ENCODE results near the gene RTP5.
"Not testable (repeated sequence)": the region's sequence is repeated elsewhere in the genome, so short reads cannot be mapped to it uniquely, and the experiment has no call there.

RTP5 gene

GRCh38 chr2:241901500-241902351 is 32.2 kb downstream of the RTP5 start:
- DNase-seq (ENCODE audit: low read depth in 4 of 4, low spot score in 1 of 4), result no peak

DNA sequence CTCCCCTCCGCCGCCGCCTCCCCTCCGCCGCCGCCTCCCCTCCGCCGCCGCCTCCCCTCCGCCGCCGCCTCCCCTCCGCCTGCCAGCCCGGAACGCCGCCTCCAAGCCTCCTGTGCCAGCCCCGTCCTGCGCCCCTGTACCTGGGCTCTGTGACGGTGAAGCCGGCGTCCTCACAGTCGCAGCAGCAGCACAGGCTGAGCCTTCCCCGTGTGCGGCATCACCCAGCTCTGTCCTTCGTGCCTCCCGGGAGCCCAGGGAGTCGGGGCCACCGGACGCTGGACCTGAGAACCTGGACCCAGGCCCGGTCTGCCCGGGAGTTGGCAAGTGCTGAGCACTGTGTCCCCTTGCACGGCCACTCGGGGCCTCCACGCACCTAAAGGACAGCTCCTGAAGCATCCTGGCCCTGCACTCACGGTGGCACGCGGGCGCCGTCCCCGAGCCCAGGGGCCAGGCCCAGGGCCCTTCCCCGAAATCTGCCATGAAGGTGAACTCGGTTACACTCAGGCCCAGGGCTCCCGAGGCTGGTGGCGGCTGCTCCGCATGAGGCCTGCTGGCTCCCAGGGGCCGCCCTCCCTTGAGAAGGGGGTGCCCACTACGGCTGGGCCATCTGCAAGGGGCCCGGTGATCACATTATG is 32.9 kb downstream of the RTP5 start:
- no peak for DNase-seq (ENCODE audit: low read depth in 4 of 4, low spot score in 1 of 4)

GRCh38 chr2:241903121-241904010 is 33.8 kb downstream of the RTP5 start:
- DNase-seq (ENCODE audit: low read depth in 4 of 4, low spot score in 1 of 4), result no peak

DNA sequence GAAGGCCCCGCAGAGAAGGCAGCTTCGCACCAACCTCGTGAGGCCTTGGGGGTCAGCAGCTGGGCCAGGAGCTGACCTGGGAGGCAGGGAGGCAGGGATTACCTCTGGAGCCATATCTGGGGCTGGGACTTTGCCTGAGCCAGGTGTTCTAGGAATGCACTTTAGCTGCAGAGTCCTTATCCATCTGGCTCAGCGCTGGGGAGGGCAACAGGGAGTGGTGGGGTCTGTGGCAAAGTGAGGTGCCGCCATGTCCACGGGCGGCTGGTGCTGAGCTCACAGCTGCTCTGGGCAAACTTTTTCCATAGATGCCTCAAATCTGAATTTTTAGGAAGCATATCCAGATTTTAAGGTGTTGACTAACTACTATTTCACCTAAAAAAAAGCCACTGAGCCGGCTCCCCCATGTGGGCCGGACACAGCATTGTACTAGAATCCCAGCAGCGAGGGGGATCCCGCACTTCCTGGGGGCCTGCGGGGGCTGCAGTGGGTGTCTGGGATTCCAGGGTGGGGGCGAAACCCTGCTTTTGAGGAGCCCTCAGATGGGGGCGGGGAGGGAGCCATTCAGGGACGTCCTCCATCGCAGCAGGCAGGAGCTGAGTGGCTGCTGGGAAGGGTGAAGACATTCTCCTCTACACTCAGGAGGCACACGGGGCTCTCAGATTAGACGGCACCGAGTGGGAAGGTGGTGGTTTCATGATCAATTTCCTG is 34.6 kb downstream of the RTP5 start:
- DNase-seq (ENCODE audit: low read depth in 4 of 4, low spot score in 1 of 4), result no peak

- DNase-seq (ENCODE audit: low read depth in 4 of 4, low spot score in 1 of 4), result no peak
Measured at GRCh38 chr2:241904791-241905710, 35.5 kb downstream of the RTP5 start.

DNA sequence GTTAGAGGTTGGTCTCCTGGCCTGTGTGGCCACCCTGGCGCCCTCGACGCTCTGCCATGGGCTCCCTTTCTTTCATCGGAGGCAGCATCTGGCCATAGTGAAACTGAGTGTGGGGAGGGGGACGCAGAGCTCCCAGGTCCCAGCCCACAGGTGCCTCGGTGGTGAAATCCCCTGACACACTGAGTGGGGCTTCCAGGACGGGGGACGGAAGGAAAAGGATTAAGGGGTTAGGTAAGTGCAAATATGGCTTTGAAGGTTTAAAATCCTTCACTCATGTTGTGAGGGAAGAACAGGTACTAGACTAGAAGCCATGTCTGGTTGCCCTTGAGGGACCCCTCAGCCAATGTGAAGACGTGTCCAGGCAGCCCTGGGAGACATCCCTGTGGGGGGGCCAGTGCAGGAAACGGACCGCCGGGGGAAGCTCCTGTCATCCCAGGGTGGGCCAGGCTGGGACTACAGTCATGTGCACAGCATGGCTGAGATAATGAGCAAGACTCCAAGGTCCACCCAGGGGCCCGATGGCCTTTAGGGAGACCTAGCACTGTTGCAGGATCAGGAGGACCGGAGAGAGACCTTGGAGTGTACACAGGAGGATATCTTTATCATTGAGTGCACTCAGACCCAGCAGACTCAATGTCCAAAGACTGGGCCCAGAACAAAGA is 36.3 kb downstream of the RTP5 start:
- DNase-seq (ENCODE audit: low read depth in 4 of 4, low spot score in 1 of 4), result no peak

DNA sequence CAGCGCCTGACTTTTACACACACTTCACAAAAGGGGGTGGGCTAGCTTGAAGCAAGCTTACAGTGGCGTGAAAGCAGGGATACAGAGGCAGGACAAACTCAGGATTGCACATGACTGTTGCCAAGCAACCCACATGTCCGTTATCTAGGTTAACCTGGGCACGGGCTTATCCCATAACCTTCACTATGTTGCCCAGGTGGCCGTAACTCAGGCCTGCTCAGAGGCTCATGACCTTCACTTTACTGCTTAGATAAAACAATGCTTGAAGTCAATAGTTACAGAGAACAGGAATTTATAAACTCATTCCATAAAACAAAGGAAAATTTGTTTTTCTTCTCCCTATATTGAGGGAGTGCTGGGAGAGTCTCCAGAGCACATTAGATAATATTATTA is 36.8 kb downstream of the RTP5 start:
- not testable (repeated sequence) for DNase-seq (ENCODE audit: low read depth in 4 of 4, low spot score in 1 of 4)

DNA sequence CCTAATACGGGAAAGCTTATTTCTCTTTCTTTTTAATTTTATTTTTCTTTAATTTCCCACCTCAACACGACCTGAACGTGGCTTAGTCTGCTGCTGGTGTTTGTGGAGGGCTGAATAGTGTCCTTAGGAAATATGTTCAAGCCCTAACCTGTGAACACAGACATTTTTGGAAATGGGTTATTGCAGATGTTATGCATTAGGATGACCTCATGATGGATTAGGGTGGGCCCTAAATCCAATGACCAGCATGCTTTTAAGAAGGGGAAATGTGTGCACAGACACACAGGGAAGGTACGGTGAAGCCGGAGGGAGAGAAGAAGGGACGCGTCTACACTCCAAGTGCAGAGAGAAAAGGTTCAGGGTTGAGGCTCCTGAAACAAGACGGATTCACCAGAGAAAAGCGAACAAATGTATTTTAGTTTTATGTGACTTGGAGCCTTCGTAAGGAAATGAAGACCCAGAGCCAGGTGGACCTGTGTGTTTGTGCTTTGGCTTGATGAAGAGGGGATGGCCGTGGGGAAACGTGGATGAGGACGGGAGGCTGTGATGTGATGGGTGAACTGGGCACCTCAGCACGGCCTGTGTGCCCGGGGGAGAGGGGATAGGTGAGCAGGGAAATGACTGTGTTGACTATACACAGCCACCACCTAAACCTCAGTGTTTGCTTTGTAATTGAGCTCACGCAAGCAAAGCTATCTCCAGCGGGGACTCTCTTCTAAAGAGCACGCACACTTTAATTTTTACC is 37.5 kb downstream of the RTP5 start:
- DNase-seq (ENCODE audit: low read depth in 4 of 4, low spot score in 1 of 4), result no peak

- DNase-seq (ENCODE audit: low read depth in 4 of 4, low spot score in 1 of 4), result not testable (repeated sequence)
Measured at GRCh38 chr2:241907831-241908230, 38.3 kb downstream of the RTP5 start.

DNA sequence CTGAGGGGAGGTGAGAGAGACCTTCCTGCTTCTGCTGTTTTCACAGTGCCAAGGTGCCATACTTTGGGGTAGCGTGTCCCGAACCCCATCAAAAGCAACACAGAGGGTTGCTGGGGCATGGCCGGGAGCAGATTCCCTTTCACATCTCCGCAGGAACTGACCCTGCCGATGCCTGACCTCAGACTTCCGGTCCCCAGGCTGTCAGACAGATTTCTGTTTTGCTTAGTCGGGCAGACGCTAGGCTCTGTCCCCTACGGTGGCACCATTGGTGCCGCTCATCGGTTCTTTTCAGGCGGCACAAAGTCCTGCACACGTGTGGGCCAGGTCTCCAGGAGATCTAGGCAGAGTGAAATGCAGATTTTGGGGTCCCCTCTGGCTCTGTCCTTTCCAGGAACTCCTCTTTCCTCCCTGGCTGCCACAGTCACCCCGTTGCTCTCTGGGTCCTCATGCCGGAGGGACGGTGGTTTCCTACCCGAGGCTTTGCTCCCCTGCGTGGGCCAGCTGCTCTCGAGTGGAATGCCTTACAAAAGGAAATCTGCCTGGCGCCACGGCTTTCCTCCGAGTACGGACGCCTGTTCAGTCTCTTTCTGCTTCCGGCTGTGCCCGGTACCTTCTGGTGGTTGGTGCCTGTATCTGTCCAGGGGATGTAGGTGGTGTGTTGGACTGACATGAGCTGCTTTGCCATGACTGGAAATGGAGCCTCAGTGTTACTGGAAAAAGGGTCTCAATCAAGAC is 39.3 kb downstream of the RTP5 start:
- no peak for DNase-seq (ENCODE audit: low read depth in 4 of 4, low spot score in 1 of 4)

GRCh38 chr2:241909769-241910168 is 40.2 kb downstream of the RTP5 start:
- no peak for DNase-seq (ENCODE audit: low read depth in 4 of 4, low spot score in 1 of 4)

DNA sequence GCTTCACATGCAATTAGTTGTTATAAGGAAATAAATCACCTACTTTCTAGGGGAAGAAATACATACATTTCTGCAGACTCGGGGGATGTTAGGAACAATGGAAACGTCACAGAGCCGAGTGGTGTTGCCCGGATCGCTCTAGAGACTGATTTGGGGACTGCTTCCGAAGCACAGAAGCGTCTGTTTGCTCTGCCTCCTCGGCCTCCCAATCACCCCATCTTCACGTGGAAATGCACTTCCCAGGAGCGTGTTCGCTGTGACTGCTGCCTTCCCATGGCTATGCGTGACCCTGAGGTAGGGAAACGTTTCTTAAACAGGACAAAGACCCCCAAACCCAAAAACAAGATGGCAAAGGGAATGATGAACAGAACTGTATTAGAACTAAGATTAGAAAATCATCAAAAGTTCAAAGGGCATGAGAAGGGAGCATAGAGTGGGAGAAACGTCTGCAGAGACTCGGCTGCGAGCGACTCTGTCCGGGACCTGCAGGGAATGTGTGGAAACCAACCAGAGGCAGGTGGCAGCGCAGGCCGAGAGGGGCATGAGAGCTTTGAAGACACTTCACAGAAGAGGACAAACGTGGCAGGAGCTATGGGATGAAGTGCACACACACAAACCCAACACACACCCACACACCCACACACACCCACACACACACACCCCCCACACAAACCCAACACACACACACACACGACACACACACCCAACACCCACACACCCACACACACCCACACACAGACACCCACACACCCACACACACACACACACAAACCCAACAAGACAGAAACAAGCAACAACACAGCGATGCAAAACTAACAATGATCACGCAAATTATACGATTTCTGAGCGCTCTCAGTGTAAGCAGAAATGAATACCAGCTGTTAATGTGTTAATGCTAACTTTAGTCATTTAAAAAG is 41.3 kb downstream of the RTP5 start:
- no peak for DNase-seq (ENCODE audit: low read depth in 4 of 4, low spot score in 1 of 4)

DNA sequence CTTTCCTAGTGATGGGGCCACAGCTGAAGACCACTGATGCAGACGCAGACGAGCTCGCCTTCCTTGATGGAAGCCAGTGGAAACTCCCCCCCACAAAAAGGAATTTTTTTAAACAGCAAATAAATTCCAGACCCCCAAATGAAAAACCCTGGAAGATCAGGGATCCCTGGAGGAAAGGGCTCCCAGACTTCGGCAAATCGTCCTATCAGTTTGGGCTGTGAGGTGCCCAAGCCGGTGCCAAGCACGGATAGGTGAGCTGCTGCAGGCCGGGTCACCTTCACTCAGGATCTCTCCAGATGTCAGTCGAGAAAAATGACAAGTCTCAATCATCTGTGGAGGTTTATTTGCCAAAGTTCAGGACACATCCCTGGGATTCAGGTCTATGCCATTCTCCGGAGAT is 42.0 kb downstream of the RTP5 start:
- DNase-seq (ENCODE audit: low read depth in 4 of 4, low spot score in 1 of 4), result no peak

DNA sequence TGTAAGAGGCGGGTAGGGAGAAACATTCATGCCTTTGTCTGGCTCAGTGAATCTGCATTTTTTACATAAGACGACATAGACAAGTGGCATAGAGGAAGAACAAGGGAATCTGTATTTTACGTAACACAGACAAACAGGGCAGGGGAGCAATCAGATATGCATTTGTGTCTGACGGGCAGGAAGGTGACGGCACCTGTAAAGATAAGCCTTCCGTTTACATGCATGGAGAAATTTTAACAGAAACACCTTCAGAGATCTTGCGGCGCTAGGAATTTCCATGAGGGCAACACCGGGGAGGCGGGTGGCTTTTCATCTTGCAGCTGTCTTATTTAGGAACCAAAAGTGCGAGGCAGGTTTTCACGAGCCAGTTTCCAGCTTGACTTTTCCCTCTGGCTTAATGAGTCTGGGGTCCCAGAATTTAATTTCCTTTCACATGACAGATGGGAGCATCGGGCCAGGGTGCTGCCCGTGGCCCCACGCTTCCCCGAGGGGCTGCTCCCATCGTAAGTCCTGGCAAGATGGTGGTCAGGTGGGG is 42.6 kb downstream of the RTP5 start:
- DNase-seq (ENCODE audit: low read depth in 4 of 4, low spot score in 1 of 4), result no peak

DNA sequence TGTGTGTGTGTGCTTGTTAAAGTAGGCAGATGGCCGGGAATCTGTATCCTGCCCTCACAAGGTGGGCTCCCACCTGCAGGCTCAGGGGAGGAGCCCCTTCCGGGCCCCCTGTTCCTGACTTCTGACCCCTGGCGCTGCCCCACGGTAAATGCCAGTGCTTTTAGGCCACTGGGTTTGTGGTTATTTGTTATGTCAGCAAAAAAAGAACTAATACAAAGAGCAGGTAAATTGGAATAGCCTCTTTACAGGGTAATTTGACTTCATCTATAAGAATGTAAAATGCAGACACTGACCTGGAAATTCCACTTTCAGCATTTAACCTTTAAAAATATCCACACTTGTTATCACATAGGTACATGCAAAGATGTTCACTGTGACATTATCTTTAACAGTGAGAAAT is 44.2 kb downstream of the RTP5 start:
- DNase-seq (ENCODE audit: low read depth in 4 of 4, low spot score in 1 of 4), result no peak

DNA sequence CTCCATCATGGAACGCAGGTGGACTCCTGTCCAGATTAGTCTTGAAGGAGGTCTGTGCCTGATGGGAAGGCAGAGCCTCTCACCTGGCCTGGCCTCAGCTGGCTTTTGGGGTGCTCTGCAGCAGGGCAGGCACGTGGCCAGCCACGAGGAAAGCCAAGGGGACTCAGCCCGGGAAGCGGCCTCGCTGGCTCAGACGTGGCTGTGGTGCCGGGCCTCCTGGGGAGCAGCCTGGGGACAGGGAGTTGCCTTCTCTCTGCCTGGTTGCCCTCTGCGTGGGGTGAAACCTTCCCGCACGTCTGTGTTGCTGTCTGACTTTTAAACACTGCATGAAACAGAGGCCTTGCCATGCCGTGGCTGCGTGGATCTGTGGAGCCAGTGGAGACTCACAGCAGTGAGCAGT is 45.0 kb downstream of the RTP5 start:
- DNase-seq (ENCODE audit: low read depth in 4 of 4, low spot score in 1 of 4), result no peak

DNA sequence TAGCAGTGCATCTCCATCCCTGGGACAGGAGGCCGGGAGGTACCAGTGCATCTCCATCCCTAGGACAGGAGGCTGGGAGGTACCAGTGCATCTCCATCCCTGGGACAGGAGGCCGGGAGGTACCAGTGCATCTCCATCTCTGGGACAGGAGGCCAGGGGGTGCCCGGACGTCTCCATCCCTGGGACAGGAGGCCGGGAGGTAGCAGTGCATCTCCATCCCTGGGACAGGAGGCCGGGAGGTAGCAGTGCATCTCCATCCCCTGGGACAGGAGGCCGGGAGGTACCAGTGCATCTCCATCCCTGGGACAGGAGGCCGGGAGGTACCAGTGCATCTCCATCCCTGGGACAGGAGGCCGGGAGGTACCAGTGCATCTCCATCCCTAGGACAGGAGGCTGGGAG is 52.1 kb downstream of the RTP5 start:
- DNase-seq (ENCODE audit: low read depth in 4 of 4, low spot score in 1 of 4), result not testable (repeated sequence)

Measured in stimulated activated CD4-positive, alpha-beta T cell treated with anti-CD3 and anti-CD28 coated beads, Interleukin-1b, Interleukin-23, amount 100 ng/mL, for 24 hours (primary cell).